ENCODE data around the gene TMEM54.

TMEM54 gene

DNA sequence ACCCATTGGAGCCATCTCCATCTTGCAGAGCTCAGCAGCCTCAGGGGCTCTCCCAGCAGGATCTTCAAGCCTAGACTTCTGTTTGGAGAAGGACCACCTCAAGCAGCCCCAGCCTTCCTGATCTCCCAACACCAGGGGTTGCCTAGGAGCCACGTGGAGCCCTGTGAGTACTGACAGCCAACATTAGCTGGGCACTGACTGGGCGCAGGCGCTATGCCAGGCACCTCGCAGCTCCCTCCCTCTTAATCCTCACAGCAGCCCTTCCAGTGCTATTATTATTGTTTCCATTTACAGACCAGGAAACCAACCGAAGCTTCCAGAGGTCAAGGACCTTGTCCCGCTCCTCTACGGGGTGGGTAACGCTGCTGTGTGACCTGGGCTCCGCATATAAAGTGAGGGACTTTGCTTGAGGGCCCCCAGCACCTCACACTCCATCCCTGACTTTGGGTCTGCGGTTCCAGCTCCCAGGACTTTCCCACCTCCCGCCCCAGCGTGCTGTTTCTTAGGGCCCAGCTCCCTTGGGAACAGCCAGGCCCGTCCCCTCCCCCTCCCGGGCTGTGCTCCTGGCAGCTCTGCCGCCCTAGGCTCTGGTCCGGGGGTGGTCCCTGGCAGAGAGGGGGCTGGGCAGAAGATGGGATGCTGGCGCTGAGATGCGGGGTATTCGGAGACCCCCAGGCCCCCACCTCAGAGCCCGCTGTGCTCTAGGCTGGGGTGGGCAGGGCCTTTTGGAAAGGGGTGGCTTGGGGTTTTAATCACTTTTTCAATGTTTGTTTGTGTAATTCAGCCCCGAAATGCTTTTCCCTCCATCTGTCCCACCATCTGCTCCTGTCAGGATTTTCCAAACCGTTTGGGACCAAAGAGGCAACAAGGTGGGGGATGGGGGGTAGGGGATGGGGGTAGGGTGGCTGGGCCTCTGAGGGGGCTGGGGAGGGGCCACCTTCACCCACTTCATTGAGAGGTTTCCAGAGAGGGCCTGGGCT is 19.0 kb downstream of the TMEM54 start:
- no peak for DNase-seq (ENCODE audit: low read depth in 2 of 3, low spot score in 2 of 3)

DNA sequence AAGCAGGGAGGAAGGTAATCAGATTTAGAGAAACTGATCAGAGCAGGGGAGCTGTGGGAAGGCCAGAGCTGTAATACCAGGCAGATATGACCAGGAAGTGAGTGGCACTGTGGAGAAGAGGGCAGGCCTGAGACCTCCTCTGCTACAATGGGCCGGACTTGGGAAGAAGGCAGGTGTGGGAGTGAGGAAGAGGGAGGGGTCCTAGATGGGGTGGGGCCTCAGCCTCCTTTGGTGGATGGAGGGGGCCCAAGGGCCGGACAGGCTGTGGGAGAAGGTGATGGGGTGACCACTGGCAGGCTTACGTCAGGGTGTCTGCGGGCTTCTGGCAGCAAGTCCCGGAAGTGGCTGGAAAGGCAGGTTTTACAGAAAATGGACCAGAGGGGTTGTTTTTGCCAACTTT is 19.9 kb downstream of the TMEM54 start:
- no peak for DNase-seq (ENCODE audit: low read depth in 2 of 3, low spot score in 2 of 3)

DNA sequence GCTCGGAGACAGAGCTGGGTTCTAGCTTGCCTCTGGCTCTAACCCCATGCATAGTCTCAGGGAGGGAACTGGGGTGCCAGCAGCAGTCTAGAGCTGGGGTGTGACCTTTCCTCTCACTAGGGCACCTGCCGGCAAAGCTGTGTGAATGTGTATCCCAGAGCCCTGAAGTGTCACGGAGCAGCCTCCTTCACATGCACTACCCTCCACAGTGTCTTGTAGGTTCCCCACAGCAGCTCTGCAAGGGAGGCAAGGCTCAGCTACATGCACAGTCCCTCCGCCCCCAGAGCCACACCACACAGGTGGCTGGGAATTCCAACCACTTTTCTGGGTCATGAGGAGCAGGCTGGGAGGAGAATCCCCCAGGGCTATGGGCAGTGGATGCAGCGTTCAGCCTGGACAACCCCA is 22.6 kb downstream of the TMEM54 start:
- no peak for DNase-seq (ENCODE audit: low read depth in 2 of 3, low spot score in 2 of 3)

DNA sequence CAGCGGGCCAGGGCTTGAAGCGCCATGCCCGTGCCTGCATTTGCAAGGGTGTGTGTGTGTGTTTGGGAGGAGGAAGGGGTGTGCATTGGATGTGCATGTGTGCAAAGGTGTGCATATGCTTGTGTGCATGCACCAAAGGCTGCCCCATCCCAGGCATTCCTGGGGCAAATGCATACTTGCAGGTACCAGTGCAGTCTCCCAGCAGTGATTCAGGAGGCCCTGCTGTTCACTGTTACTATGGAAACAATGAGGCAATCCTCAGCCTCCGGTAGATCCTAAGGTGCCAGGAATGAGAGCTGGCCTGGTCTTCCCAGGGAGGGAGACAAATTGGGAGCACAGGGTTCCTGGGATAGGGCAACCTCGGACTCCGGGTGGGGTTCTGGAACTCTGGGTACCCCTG is 23.0 kb downstream of the TMEM54 start:
- DNase-seq (ENCODE audit: low read depth in 2 of 3, low spot score in 2 of 3): no peak

DNA sequence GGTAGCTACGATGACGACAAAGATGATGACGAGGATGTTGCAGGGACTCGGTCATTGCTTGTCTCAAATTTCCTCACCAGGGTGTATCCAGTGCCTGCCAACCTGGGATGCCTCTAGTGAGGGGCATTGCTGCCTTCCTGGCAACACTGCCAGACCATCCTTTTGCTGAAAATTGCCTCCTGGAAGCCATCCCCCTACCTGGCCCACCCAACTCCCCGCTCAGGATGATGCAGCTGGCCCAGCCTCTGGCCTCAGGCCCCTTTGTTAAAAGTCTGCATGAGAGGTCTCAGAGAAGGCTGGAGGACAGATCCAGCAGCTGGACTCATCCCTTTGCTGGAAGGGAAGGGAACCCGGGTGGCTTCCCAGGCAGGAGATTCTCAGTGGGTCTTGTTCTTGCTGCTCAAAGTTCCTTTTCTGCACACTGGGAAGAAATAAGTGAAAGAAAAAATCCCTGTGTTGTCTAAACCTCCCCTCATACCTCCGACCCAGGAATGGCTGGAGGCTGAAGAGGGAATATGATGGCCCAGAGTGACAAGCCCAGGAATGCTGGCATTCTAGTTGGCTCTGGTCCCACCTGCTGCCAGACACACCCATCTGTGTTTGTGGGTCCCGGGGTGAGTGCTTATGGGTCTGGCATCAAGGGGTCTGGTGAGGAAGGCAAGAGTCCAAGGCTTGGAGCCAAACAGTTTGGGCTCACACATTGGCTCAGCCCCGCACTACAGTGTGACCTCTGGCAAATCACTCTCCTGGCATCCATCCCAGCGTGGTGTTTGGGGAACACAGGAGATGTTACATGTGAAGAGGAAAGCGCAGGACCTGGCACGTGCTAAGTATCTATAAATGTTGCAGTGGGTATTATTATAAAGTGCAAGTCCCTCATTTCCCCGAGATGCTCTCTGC is 23.7 kb downstream of the TMEM54 start:
- no peak for DNase-seq (ENCODE audit: low read depth in 2 of 3, low spot score in 2 of 3)

DNA sequence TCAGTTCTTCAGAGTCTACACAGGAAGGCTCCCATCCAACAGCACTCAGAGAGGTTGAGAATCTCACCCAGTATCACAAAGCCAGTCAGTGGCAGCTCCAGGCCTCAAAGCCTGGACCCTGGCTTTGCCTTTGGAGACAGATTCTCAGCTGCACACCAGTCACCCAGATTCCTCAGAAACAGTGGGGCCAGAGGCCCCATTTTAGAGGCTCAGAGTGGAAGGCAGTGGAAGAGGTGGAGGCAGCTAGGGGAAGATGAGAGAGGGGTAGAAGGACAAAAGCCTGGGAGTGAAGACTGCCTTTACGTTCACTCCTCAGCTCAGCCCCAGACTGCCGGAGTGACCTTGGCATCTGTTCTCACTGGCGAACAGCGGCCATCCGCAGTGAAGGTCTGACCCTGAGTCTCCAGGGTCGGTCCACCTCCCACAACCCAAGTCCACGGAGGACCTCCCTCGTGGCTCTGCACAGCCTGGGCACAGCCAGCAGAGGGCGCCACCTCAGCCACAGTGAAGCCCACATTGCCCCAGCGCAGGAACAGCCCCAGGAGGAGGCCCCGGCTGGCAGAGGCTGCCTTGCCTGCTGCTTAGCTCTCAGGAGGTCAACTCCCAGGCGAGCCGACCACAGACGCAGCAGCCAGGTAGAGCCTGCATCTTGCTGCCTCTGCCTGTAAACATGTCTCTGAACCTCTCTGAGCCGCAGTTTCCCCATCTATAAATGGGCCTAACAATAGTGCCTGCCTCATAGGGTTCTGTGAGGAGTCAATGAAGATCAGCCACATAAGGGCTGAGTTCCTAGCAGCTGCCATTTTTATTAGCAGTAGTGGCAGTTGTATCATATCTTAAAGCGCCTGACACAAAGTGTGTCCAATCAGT is 24.6 kb downstream of the TMEM54 start:
- DNase-seq (ENCODE audit: low read depth in 2 of 3, low spot score in 2 of 3): no peak

DNA sequence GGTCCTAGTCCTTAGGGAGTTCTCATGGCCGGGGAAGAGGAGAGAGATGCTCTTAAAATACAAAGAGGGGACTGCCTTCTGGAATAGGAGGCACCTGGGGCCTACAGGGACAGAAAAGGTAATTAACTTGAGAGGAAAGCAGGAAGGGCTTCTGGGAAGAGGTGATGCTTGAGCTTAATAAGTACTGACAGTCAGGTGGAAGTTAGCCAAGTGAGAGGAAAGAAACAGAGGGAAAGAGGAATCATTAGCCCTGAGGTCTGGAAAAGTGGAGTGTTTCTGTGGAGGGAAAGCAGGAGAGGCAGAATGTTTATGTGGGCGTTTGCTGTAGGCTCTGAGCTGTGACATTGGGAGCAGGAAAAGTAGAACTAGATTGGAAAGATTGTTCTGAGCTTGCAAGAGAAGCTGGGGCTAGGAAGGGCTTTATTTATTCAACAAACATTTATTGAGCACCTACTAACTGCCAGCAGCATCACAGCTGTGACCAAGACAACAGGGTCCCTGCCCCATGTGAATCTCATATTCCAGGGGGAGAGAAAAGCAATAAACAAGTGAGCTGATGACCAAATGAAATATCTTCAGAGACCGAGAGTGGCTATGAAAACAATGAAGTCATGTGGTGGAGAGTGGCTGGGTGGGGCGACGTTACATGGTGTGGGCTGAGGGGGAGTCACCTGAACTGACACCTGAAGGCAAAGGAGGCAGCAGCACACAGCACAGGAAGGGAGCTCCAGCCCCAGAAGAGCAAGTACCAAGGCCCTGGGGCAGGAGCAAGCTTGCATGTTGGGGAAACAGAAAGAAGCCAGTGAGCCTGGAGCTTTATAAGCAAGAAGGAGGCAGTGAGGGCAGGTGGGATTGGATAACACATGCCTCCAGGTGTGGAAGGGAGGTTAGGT is 26.1 kb downstream of the TMEM54 start:
- DNase-seq (ENCODE audit: low read depth in 2 of 3, low spot score in 2 of 3): no peak

DNA sequence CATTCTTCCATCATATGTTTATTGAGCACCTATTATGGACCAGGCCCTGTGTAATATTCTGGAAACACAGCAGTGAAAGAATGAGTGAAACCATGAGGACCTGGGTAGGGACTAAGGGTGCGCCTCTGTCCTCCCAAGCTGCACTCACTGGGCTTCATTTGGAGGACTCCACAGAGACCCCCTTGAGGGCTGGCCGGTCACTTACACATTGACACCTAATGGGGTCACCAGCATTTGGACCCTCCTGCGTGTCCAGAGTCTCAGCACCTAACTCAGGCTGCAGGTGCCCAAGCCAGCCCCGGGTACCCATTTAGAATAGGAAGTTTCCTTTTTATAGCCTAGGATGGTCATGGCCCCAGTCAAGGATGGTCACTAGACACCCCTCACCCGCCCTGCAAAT is 27.7 kb downstream of the TMEM54 start:
- no peak for DNase-seq (ENCODE audit: low read depth in 2 of 3, low spot score in 2 of 3)

DNA sequence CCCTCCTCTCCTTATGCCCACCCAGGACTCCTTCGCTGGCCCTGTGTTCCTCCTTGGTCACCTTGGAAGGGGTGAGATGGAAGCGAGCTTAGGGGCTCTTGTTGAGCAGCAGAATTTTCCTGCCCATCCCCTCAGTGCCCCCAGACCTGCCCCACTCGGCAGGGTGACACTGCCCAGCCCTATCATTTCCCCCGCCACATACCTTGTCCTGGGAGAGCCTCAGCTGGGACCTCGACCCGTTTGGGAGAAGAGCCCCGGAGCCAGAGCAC is 29.1 kb downstream of the TMEM54 start:
- no peak for DNase-seq (ENCODE audit: low read depth in 2 of 3, low spot score in 2 of 3)

DNA sequence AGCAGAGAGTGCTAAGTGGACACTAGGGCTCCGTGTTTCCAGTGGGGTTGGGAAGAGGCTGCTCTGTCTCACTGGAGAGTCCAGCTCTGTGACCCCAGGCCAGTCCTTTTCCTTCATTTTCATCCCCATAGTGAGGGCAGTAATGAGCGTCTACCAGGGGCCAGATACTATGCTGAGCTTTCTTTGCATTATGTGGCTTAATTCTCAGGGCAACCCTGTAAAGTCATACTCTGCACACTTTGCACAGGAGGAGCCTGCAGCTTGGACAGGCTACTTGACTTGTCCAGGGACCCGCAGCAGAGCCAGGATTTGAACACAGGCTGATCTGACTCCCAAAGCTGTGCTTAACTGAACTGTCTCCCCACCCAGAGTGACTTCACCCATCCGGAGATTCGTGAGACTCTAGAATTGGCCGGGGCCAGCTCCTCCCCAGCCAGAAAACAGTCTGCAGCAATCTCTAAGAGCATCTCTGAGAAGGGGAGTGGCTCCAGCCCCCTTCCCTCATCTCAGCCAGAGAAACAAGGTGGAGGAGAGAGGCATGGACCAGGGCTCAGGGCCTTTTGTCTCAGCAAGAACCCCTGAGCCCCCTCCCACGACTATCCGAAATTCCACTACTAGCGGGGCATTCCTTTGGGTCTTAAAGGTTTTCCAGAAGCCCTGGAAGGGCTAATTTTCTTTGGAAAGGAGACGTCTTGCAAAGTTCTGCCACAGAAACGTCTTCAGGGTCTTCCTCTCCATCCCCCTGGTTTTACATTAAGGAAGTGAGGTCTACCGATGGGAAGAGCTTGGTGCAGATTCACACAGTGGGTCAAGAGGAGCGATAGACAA is 29.6 kb downstream of the TMEM54 start:
- DNase-seq (ENCODE audit: low read depth in 2 of 3, low spot score in 2 of 3): no peak

DNA sequence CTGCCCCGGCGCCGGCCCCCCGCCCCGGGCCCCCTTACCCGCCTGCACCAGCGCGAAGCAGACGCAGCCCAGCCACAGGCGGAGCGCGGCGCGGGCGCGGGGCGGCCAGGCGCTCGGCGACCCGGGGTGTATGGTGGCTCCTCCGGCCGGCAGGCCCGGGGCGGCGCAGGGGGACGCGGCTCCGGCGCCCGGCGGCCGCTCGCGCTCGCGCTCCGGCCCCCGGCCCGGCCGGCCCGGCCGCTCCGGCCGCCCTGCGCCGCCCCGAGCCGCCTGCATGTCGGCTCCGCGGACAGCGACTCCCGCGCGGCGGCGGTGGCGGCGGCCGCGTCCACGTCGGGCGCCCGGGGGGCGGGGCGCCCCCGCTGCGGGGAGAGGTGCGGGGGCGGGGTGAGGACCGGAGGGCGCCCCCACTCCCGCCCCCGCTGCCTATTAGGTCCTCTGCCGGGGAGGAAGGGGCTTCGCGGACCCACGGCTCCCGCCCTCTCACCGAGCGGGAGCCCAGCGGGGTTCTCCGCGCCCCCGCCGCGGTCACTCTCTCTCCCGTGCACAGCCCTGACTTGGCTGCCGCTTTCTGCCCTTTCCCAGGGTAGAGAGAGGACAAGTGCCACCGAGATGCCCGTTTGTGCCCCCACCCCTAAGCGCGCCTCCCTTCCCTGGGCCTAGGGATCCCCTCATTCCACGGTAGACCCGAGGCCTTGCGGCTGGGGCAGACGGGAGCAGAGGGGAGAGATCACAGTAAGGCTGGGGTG is 30.4 kb downstream of the TMEM54 start, which contains the start of gene FNDC5:
Gene FNDC5, minus strand, starts transcription at position 298 of the 749 bp plus-strand sequence.
- DNase-seq (ENCODE audit: low read depth in 2 of 3, low spot score in 2 of 3): no peak

DNA sequence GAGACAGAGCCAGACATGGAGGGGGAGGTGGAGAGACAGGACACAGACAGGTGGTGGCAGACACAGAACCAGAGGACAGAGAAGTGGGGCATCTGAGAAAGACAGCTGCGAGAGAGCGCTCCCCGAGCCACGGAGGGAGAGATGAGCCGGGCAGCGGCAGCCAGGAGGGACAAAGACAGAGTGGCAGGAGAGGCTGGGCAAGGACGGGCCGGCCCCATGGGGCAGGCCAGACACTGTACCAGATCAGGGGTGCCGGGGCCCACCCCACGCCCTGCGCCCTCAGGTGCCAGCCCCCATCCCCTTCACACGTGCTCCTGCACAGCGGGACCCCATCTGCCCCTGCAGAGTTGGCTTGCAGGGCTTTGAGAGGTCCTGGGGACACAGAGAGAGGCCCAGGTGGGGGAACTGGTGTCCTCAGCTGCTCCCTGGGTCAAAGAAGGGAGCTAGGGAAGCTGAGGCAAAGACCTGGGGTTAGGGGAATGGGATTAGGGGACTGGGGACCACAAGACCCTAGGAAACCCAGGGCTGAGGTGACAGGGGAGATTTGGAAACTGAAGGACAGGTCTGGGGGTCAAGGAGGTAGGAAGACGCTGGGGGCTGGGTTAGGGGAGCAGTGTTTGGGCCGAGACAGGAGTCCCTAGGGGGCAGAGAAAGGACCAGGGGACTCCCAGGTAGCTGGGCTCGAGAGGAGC is 31.1 kb downstream of the TMEM54 start:
- DNase-seq (ENCODE audit: low read depth in 2 of 3, low spot score in 2 of 3): no peak

DNA sequence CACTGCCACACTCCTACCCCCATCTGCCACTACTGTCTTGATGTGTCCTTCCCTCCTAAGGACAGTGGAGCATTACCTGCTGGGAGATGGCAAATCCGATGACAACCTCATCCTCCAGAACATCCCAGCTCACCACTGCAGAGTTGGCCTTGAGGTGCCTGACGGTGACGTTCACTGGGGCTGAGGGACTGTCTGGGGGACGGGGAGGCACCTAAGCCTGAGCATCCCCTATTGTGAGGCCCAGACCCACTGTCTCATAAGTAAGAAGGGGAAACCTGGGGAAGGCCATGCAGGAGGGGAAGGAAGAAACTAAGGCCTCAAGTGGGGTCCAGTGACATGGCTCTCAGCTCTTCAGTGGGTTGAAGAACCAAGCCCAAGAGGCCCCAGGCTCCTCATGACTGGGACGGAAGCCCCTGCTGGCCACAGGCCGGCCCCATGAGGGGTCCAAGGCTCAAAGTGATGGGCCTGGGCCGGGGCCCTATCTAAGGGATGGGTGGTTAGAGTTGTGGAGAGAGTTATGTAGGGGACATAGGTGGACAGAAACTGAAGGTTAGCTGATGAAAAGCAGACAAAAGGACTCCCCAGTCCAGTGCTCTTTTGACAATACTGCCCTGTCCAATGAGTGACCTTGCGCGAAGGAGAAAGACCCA is 32.3 kb downstream of the TMEM54 start:
- no peak for DNase-seq (ENCODE audit: low read depth in 2 of 3, low spot score in 2 of 3)

DNA sequence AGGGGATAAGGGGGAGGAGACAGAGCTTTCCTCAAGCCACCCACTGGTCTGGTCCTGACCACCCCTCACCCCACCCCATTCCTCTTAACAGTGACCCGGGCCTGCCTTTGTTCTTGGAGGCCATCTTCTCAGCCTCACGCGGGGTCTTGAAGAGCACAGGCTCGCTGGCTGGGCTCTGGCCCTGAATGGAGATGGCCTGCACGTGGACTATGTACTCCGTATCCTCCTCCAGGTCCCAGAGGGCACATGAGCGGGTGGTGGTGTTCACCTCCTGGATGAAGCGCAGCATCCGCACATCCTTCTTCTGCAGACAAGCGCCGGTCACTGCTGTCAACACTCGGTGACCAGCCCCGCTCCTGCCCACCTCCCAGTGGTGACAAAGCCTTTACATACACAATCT is 33.1 kb downstream of the TMEM54 start:
- DNase-seq (ENCODE audit: low read depth in 2 of 3, low spot score in 2 of 3): no peak

DNA sequence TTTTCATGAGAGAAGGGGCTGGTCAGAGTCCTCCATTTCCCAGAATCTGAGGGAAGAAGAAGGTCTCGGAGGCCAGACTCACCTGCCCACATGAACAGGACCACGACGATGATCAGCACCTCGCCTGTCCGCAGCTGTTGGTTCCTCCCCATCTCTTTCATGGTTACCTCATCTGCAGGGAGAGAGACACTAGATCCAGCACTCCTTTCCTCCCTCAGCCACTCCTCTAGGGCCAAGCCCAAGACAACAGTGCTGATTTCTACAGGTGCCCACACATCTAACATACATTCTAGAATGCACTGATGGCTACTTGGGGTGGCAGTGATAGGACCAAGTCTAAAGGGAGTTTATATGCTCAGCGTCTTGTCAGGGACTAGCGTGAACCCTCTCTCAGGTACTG is 33.5 kb downstream of the TMEM54 start:
- DNase-seq (ENCODE audit: low read depth in 2 of 3, low spot score in 2 of 3): no peak

DNA sequence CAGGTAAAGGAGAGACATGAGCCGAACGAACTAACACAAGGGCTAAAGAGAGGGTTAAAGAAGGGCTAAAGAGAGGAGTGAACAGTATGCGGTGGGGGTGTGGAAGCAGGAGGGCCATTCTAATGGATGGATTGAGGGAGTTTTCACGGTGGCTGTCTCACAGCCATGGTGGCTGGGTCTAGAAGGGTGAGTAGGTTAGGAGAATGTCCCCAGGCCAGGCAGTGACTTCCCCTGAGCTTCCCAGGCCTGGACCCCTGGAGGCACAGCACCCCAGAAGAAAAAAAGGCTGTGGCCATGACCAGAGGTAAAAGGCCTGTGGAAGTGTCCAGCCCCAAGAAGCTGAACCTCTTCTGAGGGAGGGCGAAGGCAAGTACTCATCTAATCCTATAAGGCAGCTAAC is 34.0 kb downstream of the TMEM54 start:
- DNase-seq (ENCODE audit: low read depth in 2 of 3, low spot score in 2 of 3): no peak

DNA sequence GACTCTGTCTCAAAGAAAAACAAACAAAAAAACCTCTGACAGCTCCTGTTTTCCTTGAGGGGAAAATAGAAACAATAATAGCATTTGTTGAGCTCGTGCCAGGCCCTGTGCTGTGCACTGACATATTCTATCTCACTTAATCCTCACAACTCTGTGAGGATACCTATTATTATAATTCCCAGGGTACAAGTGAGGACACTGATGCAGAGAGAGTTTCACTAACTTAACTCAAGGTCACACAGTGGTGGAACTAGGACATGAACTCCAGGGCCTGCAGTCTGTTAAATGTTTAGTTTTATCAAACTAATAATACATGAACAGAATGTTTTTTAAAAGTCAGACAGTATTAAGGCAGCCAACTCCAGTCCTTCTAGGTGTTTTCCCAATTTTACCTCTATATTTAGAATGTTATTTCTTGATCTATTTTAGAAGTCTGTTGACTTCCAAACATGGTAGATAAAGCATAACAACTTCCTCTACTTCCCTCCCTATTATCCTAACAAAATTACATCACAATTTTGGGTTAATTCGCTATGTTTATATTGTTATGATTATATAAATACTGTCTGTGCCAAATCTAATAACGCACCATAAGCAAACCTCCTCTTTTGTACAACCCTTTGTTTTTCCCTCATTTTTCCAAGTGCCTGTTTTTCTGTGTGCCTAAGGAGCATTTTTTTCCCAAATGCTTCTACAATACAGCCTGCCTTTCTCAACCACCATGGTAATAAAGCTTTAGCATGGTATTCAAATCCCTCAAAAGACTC is 35.4 kb downstream of the TMEM54 start:
- DNase-seq (ENCODE audit: low read depth in 2 of 3, low spot score in 2 of 3): no peak

All from activated CD8-positive, alpha-beta memory T cell treated with anti-CD3 and anti-CD28 coated beads for 48 hours (primary cell).